Stimulated activated CD4-positive, alpha-beta T cell treated with anti-CD3 and anti-CD28 coated beads, Interleukin-2, amount 100 ng/mL, for 24 hours (primary cell): ENCODE results near the gene VBP1.
"Not testable (repeated sequence)": the region's sequence is repeated elsewhere in the genome, so short reads cannot be mapped to it uniquely, and the experiment has no call there.

Source experiments
- DNase-seq, 2 donors: peaks; one replicate each; pipeline ENCODE4 v3.0.0-alpha.2; 2020

Gene VBP1, protein sequence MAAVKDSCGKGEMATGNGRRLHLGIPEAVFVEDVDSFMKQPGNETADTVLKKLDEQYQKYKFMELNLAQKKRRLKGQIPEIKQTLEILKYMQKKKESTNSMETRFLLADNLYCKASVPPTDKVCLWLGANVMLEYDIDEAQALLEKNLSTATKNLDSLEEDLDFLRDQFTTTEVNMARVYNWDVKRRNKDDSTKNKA

DNA sequence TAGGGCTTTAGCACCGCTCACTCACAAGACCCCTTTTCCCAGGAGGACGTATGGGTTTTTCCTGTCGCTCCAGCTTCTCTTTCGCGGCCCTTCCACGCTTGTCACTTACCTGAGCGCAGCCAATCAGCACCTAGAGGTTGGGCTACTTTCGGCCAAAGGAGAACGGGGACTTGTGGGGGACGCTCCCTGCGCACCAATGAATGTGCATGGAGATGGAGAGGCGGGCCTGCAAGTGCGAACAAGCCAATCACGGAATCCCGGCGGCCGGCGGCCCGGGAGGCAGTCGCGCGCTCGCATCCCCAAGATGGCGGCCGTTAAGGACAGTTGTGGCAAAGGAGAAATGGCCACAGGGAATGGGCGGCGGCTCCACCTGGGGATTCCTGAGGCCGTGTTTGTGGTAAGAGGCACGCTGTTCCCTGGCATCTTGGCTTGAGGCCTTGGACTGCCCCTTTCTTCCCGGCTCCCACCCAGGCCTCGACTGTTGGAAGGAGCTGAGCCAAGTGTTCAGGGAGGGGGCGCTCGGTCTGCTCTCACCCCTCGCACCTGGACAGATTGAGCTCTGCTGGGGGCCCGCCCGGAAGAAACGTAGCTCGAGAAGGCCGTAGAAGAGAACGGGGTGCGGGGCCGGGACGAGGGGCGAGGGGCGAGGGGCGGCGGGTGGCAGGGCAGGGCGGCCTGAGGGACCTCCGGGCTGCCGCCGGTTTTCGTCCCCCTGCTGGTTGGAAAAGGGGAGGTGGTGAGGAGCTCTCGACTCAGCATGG is at the start of gene VBP1:
TSS of gene VBP1 (plus strand) at position 282 of the 761 bp plus-strand sequence. CDS start at position 305, 23 bp downstream.
- DNase-seq: peak; percentile 83 to 84

DNA sequence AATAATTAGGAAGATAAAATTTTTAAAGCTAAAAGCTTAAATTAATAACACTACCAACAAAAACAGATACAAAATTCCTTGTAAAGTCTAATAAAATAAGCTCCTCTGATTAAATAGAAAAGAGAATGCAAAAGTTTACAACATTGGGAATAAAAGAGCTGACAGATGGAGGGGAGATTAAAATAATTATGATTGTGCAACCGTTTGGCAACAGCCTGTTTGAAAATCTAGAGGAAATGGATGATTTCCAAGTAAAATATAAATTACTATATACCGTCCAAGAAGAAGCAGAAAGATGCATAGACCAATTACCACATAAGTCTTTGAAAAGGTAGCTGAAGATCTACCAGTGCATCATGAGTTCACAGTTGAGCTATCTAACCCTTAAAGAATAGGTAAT is 46.4 kb upstream of the VBP1 start:
- no peak for DNase-seq

- no peak for DNase-seq
Observed at GRCh38 chrX:155179346-155179997, 36.8 kb upstream of the VBP1 start.

DNA sequence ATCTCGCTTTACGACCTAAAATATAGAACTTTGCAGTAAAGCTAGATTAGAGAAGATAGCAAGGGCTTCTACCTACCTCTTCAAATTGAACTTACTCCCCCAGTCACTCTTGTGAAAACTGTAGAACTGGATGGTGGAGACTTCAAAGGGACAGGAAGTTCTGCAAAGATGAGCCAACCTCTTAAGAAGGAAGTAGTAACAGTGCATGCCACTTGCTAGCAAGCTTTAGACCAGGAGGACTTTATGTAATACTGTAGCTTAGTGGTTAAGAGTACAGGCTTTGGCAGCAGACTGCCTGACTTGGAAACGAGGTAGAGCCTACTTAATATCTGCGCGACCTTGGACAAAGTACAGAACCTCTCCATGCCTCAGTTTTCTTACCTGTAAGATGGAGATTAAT is 27.5 kb upstream of the VBP1 start:
- no peak for DNase-seq

- DNase-seq: no peak
Observed at GRCh38 chrX:155211208-155211607, 5.1 kb upstream of the VBP1 start.

- DNase-seq: no peak
Observed at GRCh38 chrX:155213731-155214130, 2.5 kb upstream of the VBP1 start.

DNA sequence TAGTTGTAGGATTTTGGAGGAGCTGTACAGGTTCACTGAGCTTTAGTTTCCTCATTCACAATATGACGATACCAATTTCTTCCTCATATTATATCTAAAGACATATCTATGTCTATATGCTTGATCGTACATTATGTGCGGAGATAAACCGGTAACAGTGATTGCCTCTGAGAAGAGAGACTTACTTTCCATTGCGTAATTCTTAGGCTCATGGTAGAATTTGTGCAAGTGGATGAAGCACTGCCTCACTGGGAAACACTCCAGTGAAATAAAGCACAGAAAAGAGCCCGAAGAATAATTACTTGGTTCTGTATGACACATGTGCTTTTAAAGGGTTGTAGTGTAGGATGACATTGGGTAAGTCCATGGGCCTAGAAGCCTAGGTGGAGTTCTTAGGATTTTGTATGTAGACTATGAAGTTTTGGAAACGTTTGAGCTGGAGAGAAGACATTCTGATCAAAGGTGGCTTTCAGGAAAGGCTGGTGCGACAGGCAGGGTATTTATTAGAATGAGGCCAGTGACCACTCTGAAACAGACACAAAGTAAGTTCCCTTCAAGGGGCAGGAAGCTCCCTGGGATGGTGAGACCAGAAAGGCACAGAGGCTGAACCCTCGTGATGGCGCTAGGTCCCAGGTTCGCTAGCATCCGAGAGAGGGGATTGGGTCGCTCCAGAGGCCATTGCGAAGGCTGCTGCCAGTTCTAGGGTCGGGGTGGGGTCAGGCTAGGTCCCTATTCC is 649 bp upstream of the VBP1 start:
- DNase-seq: no peak

DNA sequence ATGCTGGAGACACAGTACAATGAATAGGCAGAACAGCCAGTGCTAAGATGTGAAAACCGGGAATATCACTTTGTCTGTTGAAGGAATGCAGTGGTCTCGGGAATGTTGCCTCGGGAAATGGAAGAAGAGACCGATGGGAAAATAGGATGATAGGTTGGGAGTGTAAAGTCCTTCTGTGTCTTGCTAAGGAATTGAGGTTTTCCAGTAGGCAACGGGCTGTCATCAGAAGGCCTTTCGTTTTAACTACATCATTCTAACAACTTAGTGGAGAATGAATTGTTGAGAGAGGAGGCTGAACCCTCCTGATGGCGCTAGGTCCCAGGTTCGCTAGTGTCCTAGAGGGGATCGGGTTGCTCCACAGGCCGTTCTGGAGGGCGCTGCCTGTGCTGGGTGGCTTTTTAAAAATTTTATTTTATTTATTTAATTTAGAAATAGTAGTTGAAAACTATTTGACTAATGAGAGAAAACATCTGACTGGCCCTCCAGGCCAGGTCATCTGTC is 730 bp downstream of the VBP1 start:
- no peak for DNase-seq

DNA sequence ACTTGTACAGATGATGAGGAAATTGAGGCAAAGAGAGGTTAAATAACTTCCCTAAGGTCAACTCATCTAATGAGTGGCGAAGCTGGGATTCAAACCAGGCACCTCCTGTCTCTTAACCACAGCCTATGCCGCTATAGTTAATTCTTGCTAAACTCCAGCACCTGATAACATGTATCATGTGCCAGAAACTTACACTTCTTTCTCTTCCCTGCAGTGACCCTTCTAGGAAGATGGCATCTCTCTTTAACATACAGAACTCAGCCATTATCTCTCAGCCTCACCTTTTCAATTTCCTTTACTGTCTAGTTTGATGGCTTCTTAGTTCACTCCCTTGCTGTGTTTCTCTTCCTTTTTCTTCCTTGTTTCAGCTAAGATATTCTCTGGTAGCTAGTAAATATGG is 2.5 kb downstream of the VBP1 start:
- no peak for DNase-seq

GRCh38 chrX:155221351-155221750 is 5.1 kb downstream of the VBP1 start:
- no peak for DNase-seq

- not testable (repeated sequence) for DNase-seq
Observed at GRCh38 chrX:155223746-155224145, 7.5 kb downstream of the VBP1 start.

GRCh38 chrX:155225774-155226173 is 9.5 kb downstream of the VBP1 start:
- DNase-seq: no peak

- no peak for DNase-seq
Observed at GRCh38 chrX:155231163-155231562, 14.9 kb downstream of the VBP1 start.

DNA sequence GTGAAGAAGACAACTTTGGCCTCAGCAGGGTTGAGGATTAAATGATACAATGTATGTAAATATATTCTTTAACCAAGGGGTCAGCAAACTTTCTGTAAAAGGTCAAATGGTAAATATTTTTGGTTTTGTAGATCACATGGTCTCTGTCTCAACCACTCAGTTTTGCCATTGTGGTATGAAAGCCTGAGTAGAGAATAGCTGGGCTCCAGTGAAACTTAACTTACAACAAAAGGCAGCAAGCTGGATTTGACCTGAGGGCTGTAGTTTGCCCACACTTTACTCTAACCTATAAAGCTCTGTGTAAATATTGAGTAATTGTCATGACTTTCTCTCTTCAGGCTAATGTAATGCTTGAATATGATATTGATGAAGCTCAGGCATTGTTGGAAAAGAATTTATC is 19.6 kb downstream of the VBP1 start:
- DNase-seq: no peak

- DNase-seq: no peak
Observed at GRCh38 chrX:155237719-155238118, 21.5 kb downstream of the VBP1 start.

DNA sequence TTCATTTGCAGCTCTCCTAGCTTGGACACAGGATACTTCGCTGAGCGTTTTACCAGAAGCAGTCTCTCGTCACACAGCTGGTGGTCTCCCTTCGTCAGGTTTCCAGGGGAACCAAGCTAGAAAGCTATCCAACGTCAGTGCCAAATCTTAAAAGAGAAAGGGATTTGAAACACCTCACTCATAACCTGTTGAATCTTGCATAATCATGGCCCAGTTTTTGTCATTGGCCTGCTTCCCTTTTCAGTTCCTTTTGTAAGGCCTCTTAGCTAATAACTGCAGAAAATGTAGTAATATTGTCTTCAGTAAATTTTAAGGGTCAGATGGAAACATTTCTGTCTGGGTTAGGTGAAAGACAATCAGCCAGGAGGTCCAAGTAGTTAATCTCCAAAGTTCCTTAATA is 26.0 kb downstream of the VBP1 start:
- DNase-seq: no peak

- DNase-seq: no peak
Observed at GRCh38 chrX:155246748-155247147, 30.5 kb downstream of the VBP1 start.

- DNase-seq: no peak
Observed at GRCh38 chrX:155247497-155247896, 31.2 kb downstream of the VBP1 start.

GRCh38 chrX:155251391-155251790 is 35.1 kb downstream of the VBP1 start:
- DNase-seq: no peak

DNA sequence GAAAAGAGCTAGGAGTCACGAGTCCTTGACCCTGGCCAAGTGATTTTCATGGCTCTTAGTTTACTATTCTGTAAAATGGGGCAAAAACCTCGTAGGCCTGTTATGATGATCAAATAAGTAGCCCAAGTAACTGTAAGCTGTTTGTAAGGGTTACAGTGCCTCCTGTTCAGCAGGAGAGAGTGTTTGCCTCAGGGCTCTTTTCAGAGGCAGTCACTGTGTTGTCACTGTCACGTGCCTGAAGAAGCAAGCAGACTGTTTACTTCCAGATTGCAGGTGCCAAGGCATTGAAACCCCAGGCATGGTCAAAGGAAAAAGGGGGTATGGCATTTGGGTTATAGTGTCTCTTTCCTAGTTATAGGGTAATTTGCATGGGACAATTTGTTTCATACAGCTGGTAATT is 43.5 kb downstream of the VBP1 start:
- DNase-seq: no peak

GRCh38 chrX:155262970-155263754 is 46.9 kb downstream of the VBP1 start:
- DNase-seq: no peak

DNA sequence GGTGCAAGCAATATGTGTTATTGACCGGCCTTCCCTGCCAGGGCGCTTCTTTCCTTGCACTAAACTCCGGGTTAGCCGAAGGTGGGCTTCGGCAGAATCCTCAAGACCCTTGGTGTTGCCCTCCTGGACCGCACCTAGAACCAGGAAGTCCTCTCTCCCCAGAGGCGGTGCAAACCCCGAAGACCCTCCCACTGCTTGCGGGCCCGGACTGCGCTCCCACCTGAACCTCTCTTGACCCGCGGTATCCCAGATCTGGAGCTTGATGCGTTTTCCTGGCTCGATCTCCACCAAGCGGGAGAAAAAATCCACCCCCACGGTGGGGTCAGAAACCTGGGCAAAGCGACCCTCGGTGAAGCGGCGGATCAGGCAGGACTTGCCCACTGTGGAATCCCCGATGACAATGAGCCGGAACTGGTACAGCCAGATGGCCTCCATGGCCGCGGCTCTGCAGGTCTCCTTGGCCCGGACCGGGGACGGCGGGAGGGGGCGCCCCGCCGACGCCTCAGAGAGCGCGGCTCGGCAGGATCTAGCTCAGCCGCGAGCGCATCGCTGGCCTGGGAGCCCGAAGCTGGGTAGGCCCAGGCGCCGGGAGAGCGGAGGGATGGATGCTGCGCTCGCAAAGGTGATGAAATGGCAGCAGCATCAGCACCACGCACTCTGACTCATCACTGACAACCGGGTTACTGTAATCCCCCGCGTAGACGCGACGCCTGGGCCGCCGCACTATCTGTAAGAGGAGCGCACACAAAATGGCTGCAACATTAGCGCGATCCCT is 47.8 kb downstream of the VBP1 start, which contains the start of gene RAB39B:
TSS of gene RAB39B (minus strand) at position 638 of the 775 bp plus-strand sequence. CDS start at position 435, 203 bp downstream.
- DNase-seq: peak; percentile 75 to 76
